ENCODE data around the gene BCL11A.

DNA sequence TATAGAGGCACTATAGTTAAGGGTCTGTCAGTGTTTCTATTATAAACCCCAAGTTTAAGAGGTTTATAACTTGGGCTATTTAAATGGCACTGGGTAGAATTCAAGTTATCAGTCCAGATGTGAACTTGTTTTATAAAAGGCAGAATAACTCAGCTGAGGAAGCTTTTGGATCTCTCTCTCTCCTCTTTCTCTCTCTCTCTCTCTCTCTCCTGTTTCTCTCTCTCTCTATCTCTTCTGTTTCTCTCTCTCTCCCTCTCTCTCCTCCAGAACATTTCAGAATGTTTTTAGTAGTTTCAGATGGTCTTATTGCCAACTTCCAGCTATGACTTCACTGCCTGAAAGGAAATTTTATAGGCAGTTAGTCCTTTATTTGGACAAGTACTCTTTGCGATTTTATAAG, 6.4 kb upstream of the BCL11A start:
- TF ChIP-seq ZFP30 (CRISPR knock-in tag; IDR thresholded peaks at IDR 0.05) (no peak), PATZ1 (CRISPR knock-in tag; IDR thresholded peaks at IDR 0.05; ENCODE audit: borderline replicate concordance) (no peak), SNAI2 (CRISPR knock-in tag; IDR thresholded peaks at IDR 0.05) (no peak), CREB5 (CRISPR knock-in tag; IDR thresholded peaks at IDR 0.05; ENCODE audit: low read depth) (no peak), TOX (CRISPR knock-in tag; IDR thresholded peaks at IDR 0.05; ENCODE audit: borderline replicate concordance) (no peak), ZNF8 (CRISPR knock-in tag; IDR thresholded peaks at IDR 0.05) (no peak), ESRRG (CRISPR knock-in tag; IDR thresholded peaks at IDR 0.05) (no peak)

Data from SK-N-SH treated with all-trans-retinoic acid at 6 μM for 48 hours (cell line).